ENCODE data around the gene MMS19. TPM values are rescaled to one million over a fixed set of nuclear protein-coding genes. Genes with fewer than 3 reads are reported as not detected.

The MMS19 gene
- total RNA-seq, 1 experiment from 2014 or later = 105 TPM

DNA sequence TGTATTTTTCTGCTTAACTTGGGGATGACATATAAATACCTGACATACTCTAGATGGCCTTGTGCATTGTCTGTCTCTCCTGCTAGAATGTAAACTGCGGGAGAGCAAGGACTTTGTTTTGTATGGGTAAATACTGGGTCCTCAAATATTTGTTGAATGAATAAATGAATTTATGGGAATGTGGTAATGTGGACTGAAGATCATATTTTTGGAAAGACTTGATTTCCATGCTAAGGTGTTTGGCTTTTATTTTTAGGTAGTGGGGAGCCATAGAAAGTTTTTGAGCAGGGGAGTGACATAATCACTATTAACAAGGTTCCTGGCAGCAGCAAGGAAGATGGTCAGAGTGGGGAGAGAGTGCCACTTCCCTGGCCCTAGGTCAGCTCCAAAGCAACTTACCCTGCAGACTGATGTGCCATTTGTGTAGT is 27.5 kb upstream of the MMS19 start:
- Mint-ChIP-seq H3K27ac (ENCODE audit: unreplicated experiment) (no peak overlapping the region), H3K4me3 (ENCODE audit: unreplicated experiment) (no peak overlapping the region), H3K9me3 (ENCODE audit: unreplicated experiment) (no peaks in the 10 kb centered on the region), H3K4me1 (ENCODE audit: low read depth, unreplicated experiment) (peaks cover 16% of the 10 kb centered on the region), H3K36me3 (ENCODE audit: insufficient read depth, unreplicated experiment) (no peaks in the 10 kb centered on the region), H3K27me3 (ENCODE audit: insufficient read depth, unreplicated experiment) (no peaks in the 10 kb centered on the region)
- BruUV-seq (replicated peaks) = no TSS peak
- Histone ChIP-seq H3K4me1 (peaks cover 9% of the 10 kb centered on the region; the same call in 1 of the 2 replicates), H3K9me3 (no peaks in the 10 kb centered on the region), H3K36me3 (ENCODE audit: control insufficient read depth, insufficient read depth, low read length) (no peaks in the 10 kb centered on the region), H3K27me3 (replicated peaks; ENCODE audit: control insufficient read depth, insufficient read depth, low read length) (no peaks in the 10 kb centered on the region), H3K4me3 (ENCODE audit: low read depth, low read length) (no peak overlapping the region)
- ChIA-PET CTCF (no interaction called here), POLR2A (no interaction called here)
- no peak for DNase-seq
- intact Hi-C loops (cut with micrococcal nuclease; ENCODE audit: unreplicated experiment) = no loop called here
- TF ChIP-seq, protein P1, sequence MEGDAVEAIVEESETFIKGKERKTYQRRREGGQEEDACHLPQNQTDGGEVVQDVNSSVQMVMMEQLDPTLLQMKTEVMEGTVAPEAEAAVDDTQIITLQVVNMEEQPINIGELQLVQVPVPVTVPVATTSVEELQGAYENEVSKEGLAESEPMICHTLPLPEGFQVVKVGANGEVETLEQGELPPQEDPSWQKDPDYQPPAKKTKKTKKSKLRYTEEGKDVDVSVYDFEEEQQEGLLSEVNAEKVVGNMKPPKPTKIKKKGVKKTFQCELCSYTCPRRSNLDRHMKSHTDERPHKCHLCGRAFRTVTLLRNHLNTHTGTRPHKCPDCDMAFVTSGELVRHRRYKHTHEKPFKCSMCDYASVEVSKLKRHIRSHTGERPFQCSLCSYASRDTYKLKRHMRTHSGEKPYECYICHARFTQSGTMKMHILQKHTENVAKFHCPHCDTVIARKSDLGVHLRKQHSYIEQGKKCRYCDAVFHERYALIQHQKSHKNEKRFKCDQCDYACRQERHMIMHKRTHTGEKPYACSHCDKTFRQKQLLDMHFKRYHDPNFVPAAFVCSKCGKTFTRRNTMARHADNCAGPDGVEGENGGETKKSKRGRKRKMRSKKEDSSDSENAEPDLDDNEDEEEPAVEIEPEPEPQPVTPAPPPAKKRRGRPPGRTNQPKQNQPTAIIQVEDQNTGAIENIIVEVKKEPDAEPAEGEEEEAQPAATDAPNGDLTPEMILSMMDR (IDR thresholded peaks at IDR 0.05; ENCODE audit: insufficient read depth in 1 of 2, low read depth in 1 of 2, low read length in 1 of 2, severe bottlenecking in 1 of 2, unreplicated experiment in 1 of 2) = no peak

DNA sequence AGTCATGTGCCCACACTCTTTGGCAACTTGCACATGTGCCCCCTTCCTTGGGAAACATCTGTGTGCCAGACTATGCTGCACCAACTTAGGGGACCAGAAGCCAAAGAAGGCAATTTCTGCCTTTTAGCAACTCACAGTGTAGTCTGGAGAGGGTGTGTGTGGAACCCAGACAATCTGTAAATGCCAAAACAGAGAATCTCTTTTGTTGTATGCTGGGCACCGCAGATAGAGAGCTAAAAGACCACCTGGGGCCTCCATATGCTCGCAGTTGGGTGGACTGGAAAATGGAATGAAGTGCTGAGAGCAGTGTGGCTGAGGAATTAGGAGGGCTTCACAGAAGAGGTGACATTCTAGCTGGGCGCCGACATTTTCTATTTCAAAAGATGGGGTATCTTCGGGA is 26.9 kb upstream of the MMS19 start:
- intact Hi-C loops (cut with micrococcal nuclease; ENCODE audit: unreplicated experiment) = no loop called here
- POLR2A ChIA-PET = no interaction called here

DNA sequence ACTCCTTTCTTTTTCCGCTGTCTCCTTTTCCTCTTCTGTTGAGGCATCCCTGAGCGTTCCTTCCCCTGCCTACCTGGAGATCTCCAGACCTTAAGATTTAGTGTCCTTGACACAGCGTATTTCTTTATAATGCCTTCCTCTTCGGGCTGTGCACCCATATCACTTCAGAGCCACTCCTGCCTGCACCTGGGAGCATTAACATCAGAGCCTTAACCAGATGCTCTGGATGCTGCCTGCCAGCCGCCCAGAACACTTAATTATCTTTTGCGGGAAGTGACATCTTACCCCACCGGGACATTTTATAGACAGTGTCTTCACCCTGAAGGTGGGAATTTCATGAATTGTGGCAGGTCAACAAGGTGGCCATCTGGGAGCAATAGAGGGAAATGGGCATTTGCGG is 24.7 kb upstream of the MMS19 start:
- CTCF ChIA-PET = no interaction called here

More for the DNA sequence above, 26.9 kb upstream of the MMS19 start:
- Mint-ChIP-seq H3K4me1 (ENCODE audit: low read depth, unreplicated experiment) (peaks cover 21% of the 10 kb centered on the region), H3K4me3 (ENCODE audit: unreplicated experiment) (no peak overlapping the region), H3K9me3 (ENCODE audit: unreplicated experiment) (no peaks in the 10 kb centered on the region), H3K36me3 (ENCODE audit: insufficient read depth, unreplicated experiment) (no peaks in the 10 kb centered on the region), H3K27ac (ENCODE audit: unreplicated experiment) (no peak overlapping the region), H3K27me3 (ENCODE audit: insufficient read depth, unreplicated experiment) (no peaks in the 10 kb centered on the region)
- peaks cover 9% of the 10 kb centered on the region; the same call in 1 of the 2 replicates for H3K4me1 ChIP-seq
- H3K36me3 ChIP-seq (ENCODE audit: control insufficient read depth, insufficient read depth, low read length) = no peaks in the 10 kb centered on the region
- BruUV-seq (replicated peaks) = no TSS peak
- CTCF ChIA-PET = interaction anchor here (0.6 to 0.7 kb wide), 2 partner anchors 19 to 61 kb away, joined by 3 to 5 read pairs; no protein-coding TSS in a partner anchor
- H3K4me3 ChIP-seq (ENCODE audit: low read depth, low read length) = no peak overlapping the region
- no peaks in the 10 kb centered on the region for H3K27me3 ChIP-seq (replicated peaks; ENCODE audit: control insufficient read depth, insufficient read depth, low read length)
- TF ChIP-seq, protein P1 (IDR thresholded peaks at IDR 0.05; ENCODE audit: insufficient read depth in 1 of 2, low read depth in 1 of 2, low read length in 1 of 2, severe bottlenecking in 1 of 2, unreplicated experiment in 1 of 2) = no peak
- no peaks in the 10 kb centered on the region for H3K9me3 ChIP-seq
- no peak for DNase-seq

More for the DNA sequence above, 24.7 kb upstream of the MMS19 start:
- H3K27ac Mint-ChIP-seq (ENCODE audit: unreplicated experiment) = no peak overlapping the region
- Histone ChIP-seq H3K9me3 (no peaks in the 10 kb centered on the region), H3K36me3 (ENCODE audit: control insufficient read depth, insufficient read depth, low read length) (no peaks in the 10 kb centered on the region), H3K4me1 (peaks cover 9% of the 10 kb centered on the region; the same call in 1 of the 2 replicates), H3K4me3 (ENCODE audit: low read depth, low read length) (no peak overlapping the region), H3K27me3 (replicated peaks; ENCODE audit: control insufficient read depth, insufficient read depth, low read length) (no peaks in the 10 kb centered on the region)
- no peaks in the 10 kb centered on the region for H3K27me3 Mint-ChIP-seq (ENCODE audit: insufficient read depth, unreplicated experiment)
- no peak overlapping the region for H3K4me3 Mint-ChIP-seq (ENCODE audit: unreplicated experiment)
- no peaks in the 10 kb centered on the region for H3K36me3 Mint-ChIP-seq (ENCODE audit: insufficient read depth, unreplicated experiment)
- TF ChIP-seq, protein P1 (IDR thresholded peaks at IDR 0.05; ENCODE audit: insufficient read depth in 1 of 2, low read depth in 1 of 2, low read length in 1 of 2, severe bottlenecking in 1 of 2, unreplicated experiment in 1 of 2) = no peak
- H3K9me3 Mint-ChIP-seq (ENCODE audit: unreplicated experiment) = no peaks in the 10 kb centered on the region
- BruUV-seq (replicated peaks) = no TSS peak
- intact Hi-C loops (cut with micrococcal nuclease; ENCODE audit: unreplicated experiment) = no loop called here
- POLR2A ChIA-PET = interaction anchor here (0.5 kb wide), 1 partner anchor 23 kb away, joined by 3 read pairs; no protein-coding TSS in a partner anchor
- DNase-seq = no peak
- H3K4me1 Mint-ChIP-seq (ENCODE audit: low read depth, unreplicated experiment) = peaks cover 21% of the 10 kb centered on the region
